ENCODE measurements around the gene CPM.
A peak's percentile ranks its signal among the peaks of the same experiment; 100 is the strongest.

CPM gene

DNA sequence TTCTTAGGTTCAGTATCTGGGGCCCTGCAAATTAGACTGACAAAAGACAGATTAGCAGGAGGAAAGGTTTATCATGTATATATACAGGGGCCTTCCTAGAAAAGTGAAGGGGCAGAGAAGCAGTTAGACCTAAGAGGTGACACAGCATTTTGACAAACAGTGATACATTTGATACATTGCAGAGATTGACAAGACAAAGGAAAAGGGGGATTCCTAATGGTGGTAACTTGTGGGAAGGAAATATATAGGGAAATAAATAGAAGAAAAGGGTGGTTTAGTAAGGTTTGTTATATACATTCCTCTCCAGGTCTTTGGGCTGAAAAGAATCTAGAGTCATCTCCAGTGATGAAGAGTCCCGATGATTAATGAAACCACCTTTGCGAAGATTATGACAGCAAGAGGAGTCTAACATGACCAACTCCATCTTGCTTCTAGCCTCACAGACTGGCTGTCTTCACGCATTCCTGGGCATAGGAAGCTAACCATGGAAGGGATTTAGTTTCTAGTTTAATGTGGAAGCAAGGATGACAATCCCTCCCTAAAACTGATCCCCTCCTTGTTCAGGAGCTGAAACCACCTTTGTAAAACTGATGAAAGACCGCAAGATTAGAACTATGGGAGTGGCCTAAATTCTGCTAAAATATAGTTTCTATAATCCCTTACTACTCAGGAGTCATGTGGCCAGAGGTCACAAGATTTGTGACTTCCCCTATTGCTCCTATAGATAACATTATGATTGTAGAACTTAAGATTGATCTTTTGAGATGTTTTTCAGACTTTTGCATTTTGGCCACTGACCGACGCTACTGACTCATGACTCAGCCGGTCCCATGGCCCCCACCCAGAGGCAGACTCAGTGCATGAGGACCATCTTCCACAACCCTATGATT, 31.1 kb upstream of the CPM start:
- Mint-ChIP-seq H3K4me1 (peaks cover 2% of the 10 kb centered on the region), H3K27me3 (no peaks in the 10 kb centered on the region), H3K9me3 (no peaks in the 10 kb centered on the region), H3K36me3 (no peaks in the 10 kb centered on the region), H3K4me3 (no peak overlapping the region), H3K27ac (no peak overlapping the region)
- ATAC-seq (ENCODE audit: low read depth): no peak
- DNase-seq (ENCODE audit: low spot score in 2 of 2): no peak

GRCh38 chr12:68962877-68963855, 30.2 kb upstream of the CPM start:
- H3K27me3 Mint-ChIP-seq: no peaks in the 10 kb centered on the region
- DNase-seq (ENCODE audit: low spot score in 2 of 2): no peak
- no peaks in the 10 kb centered on the region for H3K36me3 Mint-ChIP-seq
- H3K4me3 Mint-ChIP-seq: no peak overlapping the region
- peaks cover 10% of the 10 kb centered on the region for H3K4me1 Mint-ChIP-seq
- H3K27ac Mint-ChIP-seq: no peak overlapping the region
- no peaks in the 10 kb centered on the region for H3K9me3 Mint-ChIP-seq
- ATAC-seq (ENCODE audit: low read depth): no peak

- Mint-ChIP-seq H3K27ac (no peak overlapping the region), H3K27me3 (no peaks in the 10 kb centered on the region), H3K9me3 (no peaks in the 10 kb centered on the region), H3K4me3 (no peak overlapping the region), H3K36me3 (no peaks in the 10 kb centered on the region), H3K4me1 (peaks cover 10% of the 10 kb centered on the region)
- ATAC-seq (ENCODE audit: low read depth) (no peak), DNase-seq (ENCODE audit: low spot score in 2 of 2) (no peak)
Measured at GRCh38 chr12:68959891-68960464, 27.0 kb upstream of the CPM start.

DNA sequence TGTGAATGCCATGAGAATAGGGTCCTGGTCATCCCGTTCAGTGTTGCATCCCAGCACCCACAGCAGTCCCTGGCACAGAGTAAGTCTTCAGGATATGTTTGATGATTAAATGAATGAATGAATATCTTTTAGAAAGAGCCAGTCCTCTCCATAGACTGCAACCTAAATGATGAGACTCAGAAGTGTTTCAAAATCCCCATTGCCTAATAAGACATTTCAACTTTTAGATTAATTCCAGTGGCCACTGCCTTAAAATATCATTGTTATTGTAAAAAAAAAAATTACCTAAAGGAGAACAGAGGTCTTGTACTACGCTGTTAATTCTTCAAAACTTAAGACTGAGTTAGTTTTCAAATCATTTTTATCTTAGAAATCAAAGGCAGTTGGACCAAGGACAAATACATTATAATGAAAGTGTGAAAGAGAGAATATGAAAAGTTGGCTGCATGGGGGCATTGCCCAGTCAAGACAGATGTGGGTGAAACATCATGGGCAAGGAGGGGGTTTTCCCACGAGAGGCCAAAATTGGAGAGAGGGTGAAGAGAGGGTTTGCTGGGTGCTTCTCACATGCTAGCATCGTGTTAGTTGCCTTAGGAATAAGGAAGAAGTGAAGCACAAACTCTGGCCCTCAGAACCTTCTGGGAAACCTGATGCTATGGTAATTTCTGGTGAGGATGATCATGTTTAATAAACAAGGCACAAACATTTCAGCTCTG, 26.3 kb upstream of the CPM start:
- Mint-ChIP-seq H3K4me1 (peaks cover 10% of the 10 kb centered on the region), H3K36me3 (no peaks in the 10 kb centered on the region), H3K27ac (no peak overlapping the region), H3K4me3 (no peak overlapping the region), H3K9me3 (no peaks in the 10 kb centered on the region), H3K27me3 (no peaks in the 10 kb centered on the region)
- DNase-seq (ENCODE audit: low spot score in 2 of 2) (no peak), ATAC-seq (ENCODE audit: low read depth) (no peak)

DNA sequence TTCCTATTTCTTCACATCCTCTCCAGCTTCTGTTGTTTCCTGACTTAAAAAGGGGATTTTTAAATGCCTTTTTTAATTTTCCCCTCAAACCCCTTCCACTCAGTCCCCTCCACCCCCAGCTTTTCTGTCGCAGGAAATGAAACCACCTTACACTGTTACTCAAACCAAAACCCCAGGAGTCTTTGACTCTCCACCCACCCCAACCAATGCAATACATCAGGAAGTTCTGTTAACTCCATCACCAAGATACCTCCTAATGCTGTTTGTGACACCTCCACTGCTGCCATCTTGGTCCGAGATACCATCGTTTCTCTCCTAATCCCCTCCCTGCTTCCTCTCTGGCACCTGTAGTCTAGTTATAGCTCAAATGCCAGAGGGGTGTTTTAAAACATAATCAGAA, 25.4 kb upstream of the CPM start:
- Mint-ChIP-seq H3K36me3 (no peaks in the 10 kb centered on the region), H3K4me3 (no peak overlapping the region), H3K4me1 (peaks cover 10% of the 10 kb centered on the region), H3K27ac (no peak overlapping the region), H3K27me3 (no peaks in the 10 kb centered on the region), H3K9me3 (no peaks in the 10 kb centered on the region)
- peak; percentile 32 for ATAC-seq (ENCODE audit: low read depth)
- DNase-seq (ENCODE audit: low spot score in 2 of 2): no peak

DNA sequence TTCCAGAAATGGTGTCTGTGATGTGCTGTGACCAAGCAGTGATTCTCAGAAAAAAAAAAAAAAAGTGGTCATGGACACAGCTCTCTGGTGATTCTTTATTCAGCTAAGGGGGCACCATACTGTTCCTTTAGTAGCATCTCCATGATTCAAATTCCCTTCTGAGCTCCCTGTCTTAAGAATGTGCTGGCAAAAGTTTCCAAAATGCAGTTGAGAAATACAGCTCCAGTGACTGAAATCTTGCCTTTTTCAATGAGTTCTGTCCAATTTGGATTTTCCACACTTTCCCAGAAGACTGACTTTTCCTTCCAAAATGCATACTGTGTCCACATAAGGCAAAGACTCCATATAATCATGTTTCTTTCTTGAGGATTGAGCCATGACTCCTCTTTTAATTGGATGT, 24.3 kb upstream of the CPM start:
- Mint-ChIP-seq H3K27me3 (no peaks in the 10 kb centered on the region), H3K4me1 (peaks cover 10% of the 10 kb centered on the region), H3K9me3 (no peaks in the 10 kb centered on the region), H3K36me3 (no peaks in the 10 kb centered on the region), H3K4me3 (no peak overlapping the region), H3K27ac (no peak overlapping the region)
- DNase-seq (ENCODE audit: low spot score in 2 of 2): no peak
- ATAC-seq (ENCODE audit: low read depth): no peak

DNA sequence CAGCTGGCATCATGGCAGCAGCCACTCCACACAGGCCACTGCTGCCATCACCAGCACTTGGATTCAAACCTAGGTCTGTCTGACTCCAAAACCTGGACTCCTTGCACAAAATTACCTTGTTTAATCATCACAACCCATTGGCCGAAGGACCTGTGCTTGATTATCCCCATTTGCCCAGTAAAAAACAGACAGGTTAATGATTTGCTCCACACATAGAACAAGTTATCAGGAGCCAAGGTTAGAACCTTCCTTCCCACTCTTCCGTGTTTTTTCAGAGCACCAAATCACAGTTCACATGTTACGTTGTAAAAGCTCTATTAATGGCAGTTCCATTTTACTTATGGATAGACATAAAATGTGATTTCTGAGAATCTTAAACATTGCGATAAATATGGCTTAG, 23.5 kb upstream of the CPM start:
- H3K36me3 Mint-ChIP-seq: no peaks in the 10 kb centered on the region
- DNase-seq (ENCODE audit: low spot score in 2 of 2) (no peak), ATAC-seq (ENCODE audit: low read depth) (no peak)
- no peak overlapping the region for H3K27ac Mint-ChIP-seq
- H3K27me3 Mint-ChIP-seq: no peaks in the 10 kb centered on the region
- no peaks in the 10 kb centered on the region for H3K9me3 Mint-ChIP-seq
- peaks cover 10% of the 10 kb centered on the region for H3K4me1 Mint-ChIP-seq
- H3K4me3 Mint-ChIP-seq: no peak overlapping the region

GRCh38 chr12:68954811-68955210, 21.8 kb upstream of the CPM start:
- DNase-seq (ENCODE audit: low spot score in 2 of 2): no peak
- no peak overlapping the region for H3K4me3 Mint-ChIP-seq
- no peak overlapping the region for H3K27ac Mint-ChIP-seq
- no peaks in the 10 kb centered on the region for H3K36me3 Mint-ChIP-seq
- no peaks in the 10 kb centered on the region for H3K27me3 Mint-ChIP-seq
- H3K9me3 Mint-ChIP-seq: no peaks in the 10 kb centered on the region
- H3K4me1 Mint-ChIP-seq: peaks cover 10% of the 10 kb centered on the region
- ATAC-seq (ENCODE audit: low read depth): no peak

GRCh38 chr12:68953536-68953935, 20.6 kb upstream of the CPM start:
- ATAC-seq (ENCODE audit: low read depth): no peak
- Mint-ChIP-seq H3K4me3 (no peak overlapping the region), H3K36me3 (no peaks in the 10 kb centered on the region), H3K9me3 (no peaks in the 10 kb centered on the region), H3K4me1 (peaks cover 4% of the 10 kb centered on the region), H3K27ac (no peak overlapping the region), H3K27me3 (no peaks in the 10 kb centered on the region)
- DNase-seq (ENCODE audit: low spot score in 2 of 2): no peak

- no peaks in the 10 kb centered on the region for H3K27me3 Mint-ChIP-seq
- ATAC-seq (ENCODE audit: low read depth) (no peak), DNase-seq (ENCODE audit: low spot score in 2 of 2) (no peak)
- no peaks in the 10 kb centered on the region for H3K9me3 Mint-ChIP-seq
- H3K36me3 Mint-ChIP-seq: no peaks in the 10 kb centered on the region
- no peak overlapping the region for H3K27ac Mint-ChIP-seq
- no peak overlapping the region for H3K4me3 Mint-ChIP-seq
- H3K4me1 Mint-ChIP-seq: no peaks in the 10 kb centered on the region
Measured at GRCh38 chr12:68951652-68952051, 18.7 kb upstream of the CPM start.

- DNase-seq (ENCODE audit: low spot score in 2 of 2) (no peak), ATAC-seq (ENCODE audit: low read depth) (no peak)
- Mint-ChIP-seq H3K4me3 (no peak overlapping the region), H3K27me3 (no peaks in the 10 kb centered on the region), H3K36me3 (no peaks in the 10 kb centered on the region), H3K9me3 (no peaks in the 10 kb centered on the region), H3K27ac (no peak overlapping the region), H3K4me1 (no peaks in the 10 kb centered on the region)
Measured at GRCh38 chr12:68950511-68950910, 17.5 kb upstream of the CPM start.

- H3K27me3 Mint-ChIP-seq: peaks cover 2% of the 10 kb centered on the region
- H3K4me1 Mint-ChIP-seq: peaks cover 2% of the 10 kb centered on the region
- ATAC-seq (ENCODE audit: low read depth) (no peak), DNase-seq (ENCODE audit: low spot score in 2 of 2) (no peak)
- no peak overlapping the region for H3K4me3 Mint-ChIP-seq
- H3K36me3 Mint-ChIP-seq: no peaks in the 10 kb centered on the region
- no peak overlapping the region for H3K27ac Mint-ChIP-seq
- no peaks in the 10 kb centered on the region for H3K9me3 Mint-ChIP-seq
Measured at GRCh38 chr12:68945255-68945654, 12.3 kb upstream of the CPM start.

GRCh38 chr12:68944296-68945076, 11.5 kb upstream of the CPM start:
- DNase-seq (ENCODE audit: low spot score in 2 of 2) (no peak), ATAC-seq (ENCODE audit: low read depth) (no peak)
- H3K4me3 Mint-ChIP-seq: no peak overlapping the region
- H3K36me3 Mint-ChIP-seq: no peaks in the 10 kb centered on the region
- peaks cover 2% of the 10 kb centered on the region for H3K27me3 Mint-ChIP-seq
- no peaks in the 10 kb centered on the region for H3K9me3 Mint-ChIP-seq
- H3K4me1 Mint-ChIP-seq: peaks cover 2% of the 10 kb centered on the region
- H3K27ac Mint-ChIP-seq: no peak overlapping the region

Measured in memory B cell (primary cell).